ENCODE measurements around the gene PTGER1. TPM values are rescaled to one million over a fixed set of nuclear protein-coding genes. Genes with fewer than 3 reads are reported as not detected.

Gene PTGER1
- total and polyA plus RNA-seq, 9 of the 15 experiments (the other 6 are each of a cell fraction or from before 2014, with no cell fraction given) = 0.06 to 0.36 (median 0.31) TPM; not detected in 5

- peak; percentile 66 for TF ChIP-seq KAT2B (IDR thresholded peaks at IDR 0.05; ENCODE audit: low read depth, low read length)
- peak; percentile 34 for TF ChIP-seq CCNT2 (IDR thresholded peaks at IDR 0.05; ENCODE audit: borderline replicate concordance, extremely low read depth, insufficient read length, low read depth, low read length)
- TF ChIP-seq YY1 (IDR thresholded peaks at IDR 0.05; ENCODE audit: borderline replicate concordance in 1 of 3, control insufficient read depth in 1 of 3, extremely low read depth in 1 of 3, insufficient read depth in 3 of 3, insufficient read length in 1 of 3, insufficient replicate concordance in 2 of 3, low read depth in 1 of 3, low read length in 2 of 3) = peak in 2 of 3 experiments; percentile 30 to 53
- no peak for TF ChIP-seq SP2 (IDR thresholded peaks at IDR 0.05; ENCODE audit: extremely low read depth, low read depth, low read length, poor library complexity, severe bottlenecking)
- TF ChIP-seq ZNF175 (CRISPR knock-in tag; IDR thresholded peaks at IDR 0.05; ENCODE audit: low read depth) = no peak
- peak; percentile 65; the same call in 1 of the 2 replicates for TF ChIP-seq REST (IDR thresholded peaks at IDR 0.05; ENCODE audit: borderline replicate concordance)
- TF ChIP-seq REST (CRISPR knock-in tag; IDR thresholded peaks at IDR 0.05; ENCODE audit: low read depth) = no peak
- peak; percentile 69 for TF ChIP-seq ZBTB33 (CRISPR knock-in tag; IDR thresholded peaks at IDR 0.05)
- TF ChIP-seq L3MBTL2 (IDR thresholded peaks at IDR 0.05) = peak; percentile 46
- no peak for TF ChIP-seq ZNF589 (CRISPR knock-in tag; IDR thresholded peaks at IDR 0.05; ENCODE audit: low read depth)
- TF ChIP-seq RB1 (IDR thresholded peaks at IDR 0.05; ENCODE audit: low read depth) = peak; percentile 78; the same call in 1 of the 2 replicates
- peak; percentile 75 for TF ChIP-seq SMC3 (conservative IDR thresholded peaks at IDR 0.05; ENCODE audit: insufficient read depth, low read depth, low read length)
- 0 out of 2 replicates have a peak, but pooled peaks have one; percentile 57 for TF ChIP-seq ZBTB9 (CRISPR knock-in tag; IDR thresholded peaks at IDR 0.05)
- TF ChIP-seq MAZ (CRISPR knock-in tag; conservative IDR thresholded peaks at IDR 0.05 in 1 of 2, IDR thresholded peaks at IDR 0.05 in 1 of 2) = peak; percentile 62 to 78
Observed at GRCh38 chr19:14479975-14480699, 5.0 kb upstream of the PTGER1 start (continued).
